OCI-LY3 (cell line): Measurements from ENCODE around the gene MTX1.

Source experiments
- H2AFZ ChIP-seq: fragments of 200-600, 300-600 bp; shearing (Covaris generic); 2 replicates; pipeline ENCODE4 v1.6.0; 2014; ENCODE audit warnings: antibody characterized with exemption, low read depth, low read length
- H3K27ac ChIP-seq: fragments of 200-600, 300-600 bp; sonication (generic); 2 replicates; pipeline ENCODE4 v1.5.1; 2014; ENCODE audit warnings: mild to moderate bottlenecking, low read length, moderate library complexity, mixed read lengths
- H3K27me3 ChIP-seq: fragments of 200-600, 300-600 bp; sonication (generic); 2 replicates; pipeline ENCODE4 v1.6.1; 2014; ENCODE audit warnings: low read depth, low read length, mixed read lengths
- H3K36me3 ChIP-seq: fragments of 200-600, 300-600 bp; sonication (generic); replicated peaks from 2 replicates; pipeline ENCODE3; 2014; ENCODE audit warnings: low read depth, low read length, mixed read lengths
- H3K4me1 ChIP-seq: fragments of 300-600, 200-600 bp; sonication (generic); 2 replicates; pipeline ENCODE4 v1.6.1; 2014; ENCODE audit warnings: low read length, mixed read lengths
- H3K4me2 ChIP-seq: fragments of 200-600, 300-600 bp; sonication (generic); 2 replicates; pipeline ENCODE4 v1.6.1; 2014; ENCODE audit warnings: low read length, mixed read lengths
- H3K4me3 ChIP-seq: fragments of 300-600, 200-600 bp; sonication (generic); 2 replicates; pipeline ENCODE4 v1.5.1; 2014; ENCODE audit warnings: antibody characterized with exemption, mild to moderate bottlenecking, low read length, moderate library complexity
- H3K79me2 ChIP-seq: fragments of 300-600, 200-600 bp; shearing (Covaris generic); 2 replicates; pipeline ENCODE4 v1.6.1; 2014; ENCODE audit warnings: mild to moderate bottlenecking, low read length, mixed read lengths
- H3K9ac ChIP-seq: fragments of 300-600, 200-600 bp; shearing (Covaris generic); 2 replicates; pipeline ENCODE4 v1.6.0; 2014; ENCODE audit warnings: mild to moderate bottlenecking, low read length, moderate library complexity
- H3K9me3 ChIP-seq: fragments of 200-600, 300-600 bp; shearing (Covaris generic); 2 replicates; pipeline ENCODE4 v1.6.1; 2014; ENCODE audit warnings: low read length, mixed read lengths; ENCODE audit not compliant: insufficient read depth
- H4K20me1 ChIP-seq: fragments of 200-600, 300-600 bp; sonication (generic); 2 replicates; pipeline ENCODE4 v1.6.1; 2016; ENCODE audit warnings: low read length, mixed read lengths; ENCODE audit not compliant: insufficient read depth
- EZH2phosphoT487 ChIP-seq: fragments of 200-600 bp; shearing (Covaris generic); IDR thresholded peaks from 2 replicates; pipeline ENCODE4 v1.6.1; 2018; ENCODE audit warnings: antibody characterized with exemption, mixed run types, low read depth
- TF ChIP-seq, protein P1 (sequence below): fragments of 200-600, 300-600 bp; sonication (generic); IDR thresholded peaks from 2 replicates; pipeline ENCODE4 v1.5.1; 2014; ENCODE audit warnings: antibody characterized with exemption, low read length, low read depth

Gene MTX1

DNA sequence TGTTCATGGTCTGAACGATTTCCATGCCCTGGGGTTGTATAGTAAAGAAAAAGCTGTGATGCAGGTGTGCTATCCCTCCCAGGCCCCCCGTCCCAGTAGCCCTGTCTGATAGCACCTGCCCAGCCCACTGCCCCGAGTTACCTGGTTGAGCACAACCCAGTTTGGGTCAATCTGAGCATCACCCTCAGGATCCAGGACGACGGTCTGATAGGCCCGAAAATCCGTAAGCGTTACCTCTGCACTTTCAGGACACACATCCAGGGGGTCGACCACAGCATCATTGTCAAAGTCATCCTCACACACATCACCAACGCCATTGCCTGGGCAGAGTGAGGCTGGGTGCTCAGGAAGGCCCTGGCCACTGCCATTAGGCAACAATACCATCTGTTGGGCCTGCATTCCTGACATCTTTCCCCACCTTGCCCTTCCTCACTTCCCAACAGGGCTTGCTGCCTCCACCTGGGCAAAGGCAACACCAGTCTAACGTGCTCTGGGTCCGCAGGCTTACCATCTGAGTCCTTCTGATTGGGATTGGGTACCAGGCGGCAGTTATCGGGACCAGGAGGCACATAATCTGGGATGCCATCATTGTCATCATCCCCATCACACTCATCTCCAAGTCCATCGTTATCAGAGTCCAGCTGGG is 10.5 kb upstream of the MTX1 start:
- H3K9ac ChIP-seq, result no peak overlapping the region
- peaks cover 17% of the 10 kb centered on the region for H3K4me1 ChIP-seq
- H3K79me2 ChIP-seq, result no peaks in the 10 kb centered on the region
- H4K20me1 ChIP-seq, result no peaks in the 10 kb centered on the region
- no peak overlapping the region for H3K4me2 ChIP-seq
- TF ChIP-seq EZH2phosphoT487, result no peak
- TF ChIP-seq, protein P1, sequence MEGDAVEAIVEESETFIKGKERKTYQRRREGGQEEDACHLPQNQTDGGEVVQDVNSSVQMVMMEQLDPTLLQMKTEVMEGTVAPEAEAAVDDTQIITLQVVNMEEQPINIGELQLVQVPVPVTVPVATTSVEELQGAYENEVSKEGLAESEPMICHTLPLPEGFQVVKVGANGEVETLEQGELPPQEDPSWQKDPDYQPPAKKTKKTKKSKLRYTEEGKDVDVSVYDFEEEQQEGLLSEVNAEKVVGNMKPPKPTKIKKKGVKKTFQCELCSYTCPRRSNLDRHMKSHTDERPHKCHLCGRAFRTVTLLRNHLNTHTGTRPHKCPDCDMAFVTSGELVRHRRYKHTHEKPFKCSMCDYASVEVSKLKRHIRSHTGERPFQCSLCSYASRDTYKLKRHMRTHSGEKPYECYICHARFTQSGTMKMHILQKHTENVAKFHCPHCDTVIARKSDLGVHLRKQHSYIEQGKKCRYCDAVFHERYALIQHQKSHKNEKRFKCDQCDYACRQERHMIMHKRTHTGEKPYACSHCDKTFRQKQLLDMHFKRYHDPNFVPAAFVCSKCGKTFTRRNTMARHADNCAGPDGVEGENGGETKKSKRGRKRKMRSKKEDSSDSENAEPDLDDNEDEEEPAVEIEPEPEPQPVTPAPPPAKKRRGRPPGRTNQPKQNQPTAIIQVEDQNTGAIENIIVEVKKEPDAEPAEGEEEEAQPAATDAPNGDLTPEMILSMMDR, result no peak
- no peak overlapping the region for H3K4me3 ChIP-seq
- H2AFZ ChIP-seq, result no peak overlapping the region
- H3K36me3 ChIP-seq, result no peaks in the 10 kb centered on the region
- no peak overlapping the region for H3K27ac ChIP-seq
- no peaks in the 10 kb centered on the region for H3K9me3 ChIP-seq
- no peaks in the 10 kb centered on the region for H3K27me3 ChIP-seq

GRCh38 chr1:155198547-155198906 is 10.0 kb upstream of the MTX1 start:
- Histone ChIP-seq H4K20me1 (no peaks in the 10 kb centered on the region), H3K4me1 (peaks cover 15% of the 10 kb centered on the region), H3K36me3 (no peaks in the 10 kb centered on the region), H3K9me3 (no peaks in the 10 kb centered on the region), H3K4me2 (no peak overlapping the region), H3K79me2 (no peaks in the 10 kb centered on the region), H3K27ac (no peak overlapping the region), H2AFZ (no peak overlapping the region), H3K27me3 (no peaks in the 10 kb centered on the region), H3K9ac (no peak overlapping the region), H3K4me3 (no peak overlapping the region)
- TF ChIP-seq, protein P1, result no peak
- TF ChIP-seq EZH2phosphoT487, result no peak

- no peaks in the 10 kb centered on the region for H3K27me3 ChIP-seq
- no peaks in the 10 kb centered on the region for H4K20me1 ChIP-seq
- no peaks in the 10 kb centered on the region for H3K79me2 ChIP-seq
- no peak overlapping the region for H3K4me2 ChIP-seq
- peaks cover 6% of the 10 kb centered on the region for H3K4me1 ChIP-seq
- TF ChIP-seq, protein P1, result no peak
- no peak overlapping the region for H2AFZ ChIP-seq
- H3K36me3 ChIP-seq, result no peaks in the 10 kb centered on the region
- H3K9ac ChIP-seq, result no peak overlapping the region
- no peak overlapping the region for H3K27ac ChIP-seq
- H3K9me3 ChIP-seq, result no peaks in the 10 kb centered on the region
- no peak overlapping the region for H3K4me3 ChIP-seq
Observed at GRCh38 chr1:155199792-155200191, 8.7 kb upstream of the MTX1 start.

DNA sequence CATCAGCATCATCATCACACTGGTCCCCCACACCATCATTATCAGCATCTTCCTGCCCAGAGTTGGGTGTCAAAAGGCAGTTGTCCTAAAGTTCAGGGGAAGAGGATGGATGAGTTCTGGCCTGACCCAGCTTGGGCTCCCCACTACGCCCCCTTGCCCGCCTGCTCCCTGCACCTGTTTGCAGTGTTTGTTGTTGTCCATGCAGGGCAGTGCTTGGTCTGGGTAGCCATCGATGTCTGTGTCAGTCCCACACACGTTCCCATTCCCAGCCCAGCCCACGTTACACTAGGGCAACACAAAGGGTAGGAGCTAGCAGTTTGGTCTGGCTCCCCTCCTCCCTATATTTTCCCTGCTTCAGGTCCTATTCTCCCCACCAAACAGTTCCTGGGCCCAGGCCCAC is 7.6 kb upstream of the MTX1 start:
- H3K36me3 ChIP-seq, result no peaks in the 10 kb centered on the region

More for the DNA sequence above, 7.6 kb upstream of the MTX1 start:
- Histone ChIP-seq H4K20me1 (no peaks in the 10 kb centered on the region), H3K4me2 (no peak overlapping the region), H2AFZ (no peak overlapping the region), H3K4me1 (no peaks in the 10 kb centered on the region), H3K27me3 (no peaks in the 10 kb centered on the region), H3K9me3 (no peaks in the 10 kb centered on the region), H3K79me2 (no peaks in the 10 kb centered on the region), H3K4me3 (no peak overlapping the region), H3K9ac (no peak overlapping the region), H3K27ac (no peak overlapping the region)
- no peak for TF ChIP-seq EZH2phosphoT487
- TF ChIP-seq, protein P1, result no peak
